Karpas-422 (cell line): ENCODE data around the gene SKAP1. TPM values are rescaled to one million over a fixed set of nuclear protein-coding genes. Genes with fewer than 3 reads are reported as not detected.
"Not testable (repeated sequence)": the region's sequence is repeated elsewhere in the genome, so short reads cannot be mapped to it uniquely, and the experiment has no call there.

Source experiments
- DNase-seq: peaks from one replicate; pipeline ENCODE4 v3.0.0-alpha.2; 2015
- H2AFZ ChIP-seq: fragments of 200-600 bp; sonication (generic); 2 replicates; pipeline ENCODE4 v1.6.1; 2014; ENCODE audit warnings: antibody characterized with exemption, low read length, mixed read lengths
- H3K27ac ChIP-seq: fragments of 200-600 bp; sonication (generic); 2 replicates; pipeline ENCODE4 v1.5.1; 2014; ENCODE audit warnings: mild to moderate bottlenecking, low read length, moderate library complexity
- H3K27me3 ChIP-seq: fragments of 200-600 bp; sonication (generic); 2 replicates; pipeline ENCODE4 v1.6.1; 2014; ENCODE audit warnings: low read length, mixed read lengths
- H3K36me3 ChIP-seq: fragments of 200-600 bp; sonication (generic); 2 replicates; pipeline ENCODE4 v1.6.1; 2014; ENCODE audit warnings: low read length, mixed read lengths; ENCODE audit not compliant: insufficient read depth
- H3K4me1 ChIP-seq: fragments of 200-600 bp; sonication (generic); 2 replicates; pipeline ENCODE4 v1.6.1; 2014; ENCODE audit warnings: mild to moderate bottlenecking, low read length, mixed read lengths
- H3K4me2 ChIP-seq: fragments of 200-600 bp; sonication (generic); 2 replicates; pipeline ENCODE4 v1.6.1; 2014; ENCODE audit warnings: low read length, low read depth, mild to moderate bottlenecking; ENCODE audit not compliant: poor library complexity, severe bottlenecking
- H3K4me3 ChIP-seq: fragments of 200-600 bp; sonication (generic); 2 replicates; pipeline ENCODE4 v1.5.1; 2014; ENCODE audit warnings: mild to moderate bottlenecking, antibody characterized with exemption, low read length, mixed read lengths
- H3K79me2 ChIP-seq: fragments of 200-600 bp; sonication (generic); 2 replicates; pipeline ENCODE4 v1.6.1; 2014; ENCODE audit warnings: mild to moderate bottlenecking, low read length, mixed read lengths
- H3K9ac ChIP-seq: fragments of 200-600 bp; sonication (generic); 2 replicates; pipeline ENCODE4 v1.6.0; 2014; ENCODE audit warnings: low read length
- H3K9me2 ChIP-seq: fragments of 200-600 bp; sonication (generic), shearing (Covaris generic); replicated peaks from 2 replicates; pipeline ENCODE4 v1.6.0; 2014; ENCODE audit warnings: mild to moderate bottlenecking, low read length, moderate library complexity; ENCODE audit not compliant: insufficient read depth
- H3K9me3 ChIP-seq: fragments of 300-700, 200-600 bp; sonication (generic); 2 replicates; pipeline ENCODE4 v1.6.1; 2014; ENCODE audit warnings: low read length, mixed read lengths
- H4K20me1 ChIP-seq: fragments of 200-600 bp; sonication (generic); 2 replicates; pipeline ENCODE4 v1.6.1; 2014; ENCODE audit warnings: mild to moderate bottlenecking, antibody characterized with exemption, low read length, low read depth; ENCODE audit not compliant: insufficient read depth
- total RNA-seq: library from RNA; depleted of rRNA; stranded (reverse); fragments of >200 nt; shearing (Covaris generic); gene quantifications from 2 replicates; pipeline ENCODE4 v1.2.3, GENCODE V29; 2014; ENCODE audit warnings: low replicate concordance

SKAP1 gene
- total RNA-seq, 1 experiment from 2014 or later = 1.2 TPM

DNA sequence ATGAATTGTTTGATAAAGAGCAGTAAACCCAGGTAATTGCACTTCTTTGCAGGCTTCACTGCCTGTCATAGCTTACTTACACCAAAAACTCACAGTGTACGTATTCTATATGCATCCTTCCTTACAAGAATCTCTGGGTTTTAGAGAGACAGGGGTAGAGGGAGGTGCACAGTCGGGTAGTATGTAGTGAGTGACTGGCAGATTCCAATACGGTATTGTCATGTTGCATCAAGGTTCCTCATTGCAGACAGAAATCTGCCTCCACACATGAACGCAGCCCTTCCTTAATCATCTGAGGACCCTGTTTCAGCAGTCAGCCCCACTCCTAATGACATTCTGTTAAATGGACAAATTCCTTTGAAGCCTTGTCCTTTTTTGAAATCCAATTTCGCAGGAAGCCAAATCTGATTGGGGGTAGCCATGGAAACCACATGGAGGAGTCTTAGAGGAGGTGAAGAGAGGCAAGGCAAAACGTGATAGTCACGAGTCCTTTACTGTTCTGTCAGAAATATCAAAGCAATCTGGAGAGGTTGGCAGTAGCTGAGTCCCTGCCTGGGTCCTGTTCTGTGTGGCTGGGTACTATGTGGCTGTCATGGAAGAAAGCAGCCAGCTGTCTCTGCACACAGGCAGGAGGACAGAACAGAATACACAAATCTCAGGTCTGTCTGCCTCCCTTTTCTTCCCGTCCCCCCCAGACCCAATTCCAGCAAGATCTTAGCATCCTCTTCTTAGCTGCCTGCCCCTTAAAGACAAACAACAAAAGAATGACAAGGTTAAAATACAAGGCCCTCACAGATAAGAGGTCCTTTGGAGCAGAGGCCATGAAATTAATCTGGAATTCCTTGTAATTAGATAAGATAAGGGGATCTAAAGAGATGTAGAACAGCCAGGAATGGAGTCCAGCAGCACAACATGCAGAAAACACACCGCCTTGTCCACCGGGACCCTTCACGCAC lies 3.1 kb upstream of the SKAP1 start:
- Histone ChIP-seq H3K4me2 (no peak overlapping the region), H3K9me2 (no peaks in the 10 kb centered on the region), H4K20me1 (no peaks in the 10 kb centered on the region), H2AFZ (no peak overlapping the region), H3K27me3 (no peaks in the 10 kb centered on the region), H3K9ac (no peak overlapping the region), H3K4me3 (no peak overlapping the region), H3K36me3 (no peaks in the 10 kb centered on the region), H3K79me2 (no peaks in the 10 kb centered on the region), H3K4me1 (no peaks in the 10 kb centered on the region), H3K9me3 (no peaks in the 10 kb centered on the region), H3K27ac (no peak overlapping the region)
- no peak for DNase-seq

GRCh38 chr17:48429156-48429555 lies 858 bp downstream of the SKAP1 start:
- no peaks in the 10 kb centered on the region for H3K36me3 ChIP-seq
- H3K9me3 ChIP-seq = no peaks in the 10 kb centered on the region
- no peaks in the 10 kb centered on the region for H3K79me2 ChIP-seq
- no peak overlapping the region for H3K27ac ChIP-seq
- no peak for DNase-seq
- no peaks in the 10 kb centered on the region for H4K20me1 ChIP-seq
- no peaks in the 10 kb centered on the region for H3K9me2 ChIP-seq
- no peaks in the 10 kb centered on the region for H3K27me3 ChIP-seq
- H3K4me2 ChIP-seq = no peak overlapping the region
- no peaks in the 10 kb centered on the region for H3K4me1 ChIP-seq
- H2AFZ ChIP-seq = peak overlapping the region; percentile 19; the same call in 1 of the 2 replicates
- H3K9ac ChIP-seq = no peak overlapping the region
- no peak overlapping the region for H3K4me3 ChIP-seq

DNA sequence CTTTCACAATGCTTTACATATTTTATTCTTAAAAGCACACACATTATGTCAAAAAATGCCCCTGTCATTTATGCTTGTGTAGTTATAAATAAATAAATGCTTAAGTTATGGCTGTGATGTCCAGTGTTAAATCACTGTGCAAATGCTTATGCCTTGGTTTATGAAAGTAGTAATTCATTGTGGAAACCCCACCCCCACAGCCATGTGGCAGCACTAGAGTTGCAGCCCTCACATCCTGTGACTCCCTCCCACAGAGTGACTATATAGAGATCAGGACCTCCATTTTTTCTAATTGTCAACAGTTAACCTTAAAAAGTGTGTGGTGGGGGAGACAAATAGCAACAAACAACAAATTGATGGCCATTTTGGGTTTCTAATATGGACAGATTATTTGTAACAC lies 2.4 kb downstream of the SKAP1 start:
- no peaks in the 10 kb centered on the region for H3K27me3 ChIP-seq
- H3K36me3 ChIP-seq = no peaks in the 10 kb centered on the region
- no peaks in the 10 kb centered on the region for H4K20me1 ChIP-seq
- H3K27ac ChIP-seq = no peak overlapping the region
- H3K4me1 ChIP-seq = no peaks in the 10 kb centered on the region
- no peak for DNase-seq
- no peak overlapping the region for H3K4me3 ChIP-seq
- H3K9me2 ChIP-seq = no peaks in the 10 kb centered on the region
- H3K4me2 ChIP-seq = no peak overlapping the region
- H3K79me2 ChIP-seq = no peaks in the 10 kb centered on the region
- no peak overlapping the region for H2AFZ ChIP-seq
- H3K9me3 ChIP-seq = no peaks in the 10 kb centered on the region
- no peak overlapping the region for H3K9ac ChIP-seq

- Histone ChIP-seq H3K9ac (no peak overlapping the region), H3K27me3 (no peaks in the 10 kb centered on the region), H3K79me2 (no peaks in the 10 kb centered on the region), H3K36me3 (no peaks in the 10 kb centered on the region), H3K4me1 (no peaks in the 10 kb centered on the region), H3K27ac (no peak overlapping the region), H3K9me3 (no peaks in the 10 kb centered on the region), H3K4me2 (no peak overlapping the region), H3K9me2 (no peaks in the 10 kb centered on the region), H2AFZ (no peak overlapping the region), H4K20me1 (no peaks in the 10 kb centered on the region), H3K4me3 (no peak overlapping the region)
- DNase-seq = no peak
These were observed 3.1 kb downstream of the SKAP1 start for GRCh38 chr17:48426761-48427500.

DNA sequence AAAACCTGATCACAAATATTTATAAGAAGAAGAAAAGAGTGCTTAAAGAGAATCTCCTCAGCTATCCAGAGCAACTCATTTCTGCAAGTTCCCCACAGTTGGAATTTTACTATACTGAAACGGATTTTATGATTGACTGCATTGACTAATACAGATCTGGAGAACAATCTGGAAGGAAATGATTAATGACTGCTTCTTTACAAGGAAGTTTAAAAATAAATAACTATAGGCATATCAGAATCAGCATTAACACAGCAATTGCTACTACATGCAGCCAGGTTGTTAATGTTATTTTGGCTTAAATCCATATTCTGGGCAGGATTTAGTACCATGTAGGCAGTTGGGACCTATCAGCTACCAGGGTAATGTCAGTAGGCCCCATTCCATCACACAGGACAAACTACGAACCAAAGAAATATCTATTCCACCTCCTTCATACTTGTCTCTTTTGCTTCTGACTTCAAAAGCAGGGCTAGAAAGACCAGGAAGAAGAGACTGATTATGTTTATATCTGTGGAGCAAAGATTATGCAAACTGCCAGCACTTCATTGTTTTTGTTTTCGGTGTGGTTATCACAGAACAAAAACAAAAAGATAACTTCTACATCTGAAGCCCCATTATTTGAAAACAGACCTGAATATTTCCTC lies 3.9 kb downstream of the SKAP1 start:
- Histone ChIP-seq H3K9me2 (no peaks in the 10 kb centered on the region), H3K79me2 (no peaks in the 10 kb centered on the region), H4K20me1 (no peaks in the 10 kb centered on the region), H3K9ac (no peak overlapping the region), H3K9me3 (no peaks in the 10 kb centered on the region), H3K4me2 (no peak overlapping the region), H3K36me3 (no peaks in the 10 kb centered on the region), H3K4me1 (no peaks in the 10 kb centered on the region), H3K27me3 (no peaks in the 10 kb centered on the region), H2AFZ (no peak overlapping the region), H3K27ac (no peak overlapping the region), H3K4me3 (no peak overlapping the region)
- no peak for DNase-seq

DNA sequence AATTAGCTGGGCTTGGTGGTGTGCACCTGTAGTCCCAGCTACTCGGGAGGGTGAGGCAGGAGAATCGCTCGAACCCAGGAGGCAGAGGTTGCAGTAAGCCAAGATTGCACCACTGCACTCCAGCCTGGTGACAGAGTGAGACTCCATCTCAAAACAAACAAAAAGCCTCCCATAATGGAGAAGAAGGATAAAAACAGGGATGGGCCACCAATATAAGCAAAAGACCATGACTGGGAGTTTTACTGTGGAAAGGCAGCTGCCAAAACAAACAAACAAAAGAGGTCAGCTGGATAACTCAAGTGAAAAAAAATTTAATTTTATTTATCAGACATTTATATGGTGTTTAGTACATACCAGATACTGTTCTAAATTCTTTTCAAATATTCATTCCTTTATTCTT lies 8.0 kb downstream of the SKAP1 start:
- not testable (repeated sequence) for H4K20me1 ChIP-seq, H3K4me2 ChIP-seq, H3K79me2 ChIP-seq, H3K9me3 ChIP-seq, H2AFZ ChIP-seq, H3K36me3 ChIP-seq, H3K9me2 ChIP-seq, H3K9ac ChIP-seq, DNase-seq, H3K4me1 ChIP-seq, H3K27ac ChIP-seq, H3K4me3 ChIP-seq, H3K27me3 ChIP-seq

DNA sequence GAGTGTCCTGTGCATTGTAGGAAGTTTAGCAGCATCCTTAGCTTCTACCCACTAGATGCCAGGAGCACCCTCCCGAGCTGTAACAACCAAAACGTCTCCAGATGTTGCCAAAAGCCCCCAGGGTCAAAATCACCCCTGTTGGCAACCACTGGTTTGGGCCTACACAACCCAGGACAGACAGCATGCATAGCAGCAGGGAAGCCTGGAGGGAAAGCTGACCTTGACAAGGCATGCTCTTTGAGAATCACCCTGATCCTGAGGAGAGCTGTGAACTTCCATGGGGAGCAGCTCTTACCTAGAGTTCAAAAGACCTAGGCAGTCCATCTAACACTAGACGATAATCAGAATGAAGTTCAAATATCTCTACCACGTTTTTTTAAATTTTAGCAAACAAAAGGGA lies 9.2 kb downstream of the SKAP1 start:
- Histone ChIP-seq H3K4me2 (no peak overlapping the region), H3K27ac (no peak overlapping the region), H3K4me3 (no peak overlapping the region), H4K20me1 (no peaks in the 10 kb centered on the region), H3K9me3 (no peaks in the 10 kb centered on the region), H3K79me2 (no peaks in the 10 kb centered on the region), H3K9me2 (no peaks in the 10 kb centered on the region), H3K9ac (no peak overlapping the region), H3K4me1 (no peaks in the 10 kb centered on the region), H3K36me3 (no peaks in the 10 kb centered on the region), H3K27me3 (no peaks in the 10 kb centered on the region), H2AFZ (no peak overlapping the region)
- no peak for DNase-seq

DNA sequence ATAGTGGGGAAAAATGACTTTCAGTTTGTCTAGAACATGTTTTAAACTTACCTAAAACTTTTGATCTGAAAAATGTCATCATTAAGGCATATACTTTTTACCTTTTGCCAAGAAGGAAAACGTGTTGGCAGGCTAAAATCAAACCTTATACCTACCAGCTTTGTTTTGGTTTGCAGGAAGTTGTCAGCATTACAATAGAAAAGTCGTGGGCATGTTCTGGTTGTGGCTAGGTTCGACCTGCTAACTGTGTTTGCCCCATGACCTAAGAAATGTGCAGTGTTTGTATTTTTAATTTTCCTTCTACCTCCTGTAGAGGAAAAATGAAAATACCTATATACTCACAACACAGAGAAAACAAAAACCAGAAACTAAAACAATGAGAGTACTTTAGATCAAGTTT lies 13.0 kb downstream of the SKAP1 start:
- Histone ChIP-seq H3K4me1 (no peaks in the 10 kb centered on the region), H2AFZ (no peak overlapping the region), H3K4me2 (no peak overlapping the region), H3K9ac (no peak overlapping the region), H3K4me3 (no peak overlapping the region), H3K27me3 (no peaks in the 10 kb centered on the region), H3K9me2 (no peaks in the 10 kb centered on the region), H3K79me2 (no peaks in the 10 kb centered on the region), H3K9me3 (no peaks in the 10 kb centered on the region), H4K20me1 (no peaks in the 10 kb centered on the region), H3K36me3 (no peaks in the 10 kb centered on the region), H3K27ac (no peak overlapping the region)
- DNase-seq = no peak
